SJSA1 (cell line): ENCODE results near the gene CFAP58. TPM values are rescaled to one million over a fixed set of nuclear protein-coding genes. Genes with fewer than 3 reads are reported as not detected.
A peak's percentile ranks its signal among the peaks of the same experiment; 100 is the strongest.

Source experiments
- DNase-seq, 2 experiments: peaks; one replicate each; pipeline ENCODE4 v3.0.0-alpha.2; 2015 to 2020; ENCODE audit warnings: low spot score in 2 of 2, low read depth in 1 of 2
- H3K27ac ChIP-seq: fragments of 250-450 bp; sonication (Bioruptor Pico); 2 replicates; pipeline ENCODE4 v1.5.1; 2020; ENCODE audit warnings: mild to moderate bottlenecking, moderate library complexity
- H3K27me3 ChIP-seq: fragments of 250-450 bp; sonication (Bioruptor Pico); replicated peaks from 2 replicates; pipeline ENCODE4 v1.5.1; 2020; ENCODE audit warnings: mild to moderate bottlenecking, moderate library complexity
- H3K36me3 ChIP-seq: fragments of 250-450 bp; sonication (Bioruptor Pico); 2 replicates; pipeline ENCODE4 v1.5.1; 2020; ENCODE audit warnings: mild to moderate bottlenecking
- H3K4me1 ChIP-seq: fragments of 250-450 bp; sonication (Bioruptor Pico); replicated peaks from 2 replicates; pipeline ENCODE4 v1.6.1; 2021; ENCODE audit warnings: mild to moderate bottlenecking
- H3K4me3 ChIP-seq: fragments of 250-450 bp; sonication (Bioruptor Pico); 2 replicates; pipeline ENCODE4 v1.5.1; 2020; ENCODE audit warnings: mild to moderate bottlenecking
- H3K9me3 ChIP-seq: fragments of 250-450 bp; sonication (Bioruptor Pico); replicated peaks from 2 replicates; pipeline ENCODE4 v1.5.1; 2020; ENCODE audit warnings: mild to moderate bottlenecking
- total RNA-seq: library from RNA; depleted of rRNA; stranded (reverse); fragments of >200 nt; shearing (Covaris generic); gene quantifications from 2 replicates; pipeline ENCODE4 v1.2.3, GENCODE V29; 2014

Gene CFAP58
- total RNA-seq, 1 experiment from 2014 or later = 0.34 TPM

GRCh38 chr10:104334965-104335650 is 18.5 kb upstream of the CFAP58 start:
- peaks cover 21% of the 10 kb centered on the region for H3K36me3 ChIP-seq
- no peaks in the 10 kb centered on the region for H3K9me3 ChIP-seq
- H3K4me3 ChIP-seq = no peak overlapping the region
- H3K27ac ChIP-seq = no peak overlapping the region; the same call in 1 of the 2 replicates
- DNase-seq = no peak
- H3K27me3 ChIP-seq = no peaks in the 10 kb centered on the region
- H3K4me1 ChIP-seq = peaks cover 45% of the 10 kb centered on the region

DNA sequence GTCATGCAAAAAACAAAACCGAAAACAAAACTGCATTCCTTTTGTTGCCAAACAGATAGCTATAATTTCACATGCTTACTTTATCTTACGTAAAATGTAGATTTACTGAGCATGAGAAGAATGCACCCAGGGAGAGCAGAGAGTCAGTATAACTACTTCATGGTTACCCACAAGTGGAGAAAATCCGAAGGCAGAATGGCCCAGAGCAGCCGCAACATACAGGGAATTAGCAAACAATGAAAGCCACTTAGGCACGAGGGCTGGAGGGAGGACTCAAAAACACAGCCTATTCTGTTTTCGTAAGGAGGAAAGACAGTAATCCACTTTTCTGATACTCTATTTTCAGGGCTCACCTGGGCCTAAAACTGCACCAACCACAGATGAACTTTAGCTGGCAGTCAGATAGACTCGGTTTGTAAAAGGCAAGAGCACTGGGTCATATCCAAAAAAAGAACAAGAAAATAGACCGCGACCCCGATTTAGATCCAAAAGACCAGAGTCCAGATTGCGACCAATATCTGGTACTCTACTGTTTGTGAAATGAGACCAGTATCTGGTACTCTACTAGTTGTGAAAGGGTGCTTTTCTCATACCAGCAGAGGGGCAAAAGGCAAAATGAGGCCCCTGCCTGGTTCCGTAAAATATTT is 16.7 kb upstream of the CFAP58 start:
- Histone ChIP-seq H3K27ac (peak overlapping the region; percentile 97), H3K9me3 (no peaks in the 10 kb centered on the region), H3K4me1 (peaks cover 29% of the 10 kb centered on the region), H3K36me3 (peaks cover 21% of the 10 kb centered on the region), H3K4me3 (peak overlapping the region; percentile 87), H3K27me3 (no peaks in the 10 kb centered on the region)
- DNase-seq = peak in 1 of 2 experiments; percentile 66

DNA sequence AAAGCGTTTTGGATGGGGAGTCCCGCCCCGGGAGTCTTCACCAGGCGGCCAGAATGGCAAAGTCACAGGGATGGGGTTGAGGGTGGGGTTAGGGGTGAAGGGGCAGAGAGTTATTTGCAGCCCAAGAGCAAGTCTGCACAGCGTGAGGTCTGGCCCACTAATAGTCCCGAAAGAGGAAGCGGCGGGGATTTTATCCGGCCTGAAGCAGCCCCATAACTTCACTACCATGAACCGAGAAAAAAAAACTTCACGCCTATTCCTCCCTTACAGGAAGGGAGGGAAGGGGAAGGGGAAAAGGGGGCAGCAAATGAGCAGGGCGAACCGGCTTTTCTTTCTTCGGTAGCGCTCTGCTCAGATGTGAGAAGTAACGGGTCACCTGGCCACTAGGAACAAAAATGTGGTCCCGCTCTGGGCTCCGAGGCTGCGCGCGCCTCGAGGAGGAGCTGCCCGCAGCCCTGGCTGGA is 16.1 kb upstream of the CFAP58 start:
- H3K4me3 ChIP-seq = peak overlapping the region; percentile 87
- H3K4me1 ChIP-seq = peaks cover 23% of the 10 kb centered on the region
- H3K36me3 ChIP-seq = peaks cover 21% of the 10 kb centered on the region
- H3K9me3 ChIP-seq = no peaks in the 10 kb centered on the region
- no peaks in the 10 kb centered on the region for H3K27me3 ChIP-seq
- H3K27ac ChIP-seq = peak overlapping the region; percentile 97
- DNase-seq = no peak

GRCh38 chr10:104337985-104338735 is 15.5 kb upstream of the CFAP58 start, which contains the start of gene ITPRIP:
Gene ITPRIP, minus strand, starts transcription at chr10:104338465. Its CDS starts 22,414 bp downstream, at chr10:104316051.
- Histone ChIP-seq H3K9me3 (no peaks in the 10 kb centered on the region), H3K27me3 (no peaks in the 10 kb centered on the region), H3K27ac (peak within 1 kb of the TSS; percentile 97), H3K36me3 (peaks cover 20% of the 10 kb centered on the region), H3K4me3 (peak within 1 kb of the TSS; percentile 87), H3K4me1 (peaks cover 17% of the 10 kb centered on the region)
- peak; percentile 79 to 93 for DNase-seq

DNA sequence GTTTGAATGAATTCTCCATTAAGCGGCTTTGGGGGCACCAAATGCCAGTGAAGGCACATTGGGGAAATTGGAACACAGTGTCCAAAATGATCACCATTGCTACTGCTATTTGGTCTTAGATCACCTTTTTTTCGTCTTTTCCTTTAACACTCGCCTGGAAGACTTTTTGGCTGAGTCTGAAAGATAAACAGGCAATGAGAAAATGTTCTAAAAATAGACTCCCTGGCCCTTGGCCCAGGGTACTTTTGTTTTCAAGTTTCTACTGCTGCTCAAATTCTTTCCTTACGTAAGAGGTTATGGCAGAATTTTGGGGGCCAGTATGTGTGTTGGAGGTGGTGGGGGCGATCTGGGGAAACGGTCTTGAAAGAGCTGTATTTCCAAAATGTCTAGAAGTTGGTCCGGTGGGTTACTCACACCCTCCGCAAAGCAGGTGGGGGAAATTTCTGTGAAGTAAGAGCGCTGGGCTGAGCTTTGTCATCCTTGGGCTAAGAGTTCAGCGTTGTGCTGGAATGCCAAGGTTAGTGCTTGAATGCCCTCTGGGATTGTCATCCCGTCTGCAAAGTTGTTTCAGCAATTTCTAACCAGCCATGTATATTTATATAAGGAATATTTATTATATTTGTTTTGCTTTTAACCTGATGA is 14.0 kb upstream of the CFAP58 start:
- Histone ChIP-seq H3K4me3 (peak overlapping the region; percentile 87), H3K9me3 (no peaks in the 10 kb centered on the region), H3K4me1 (peaks cover 17% of the 10 kb centered on the region), H3K36me3 (peaks cover 12% of the 10 kb centered on the region), H3K27me3 (no peaks in the 10 kb centered on the region), H3K27ac (peak overlapping the region; percentile 97)
- peak; percentile 52 to 70 for DNase-seq

- Histone ChIP-seq H3K27me3 (no peaks in the 10 kb centered on the region), H3K4me3 (peak overlapping the region; percentile 87; the same call in 1 of the 2 replicates), H3K36me3 (peaks cover 6% of the 10 kb centered on the region), H3K9me3 (no peaks in the 10 kb centered on the region), H3K27ac (peak overlapping the region; percentile 97), H3K4me1 (peaks cover 17% of the 10 kb centered on the region)
- DNase-seq = no peak
Measured at GRCh38 chr10:104340111-104340526, 13.5 kb upstream of the CFAP58 start.

DNA sequence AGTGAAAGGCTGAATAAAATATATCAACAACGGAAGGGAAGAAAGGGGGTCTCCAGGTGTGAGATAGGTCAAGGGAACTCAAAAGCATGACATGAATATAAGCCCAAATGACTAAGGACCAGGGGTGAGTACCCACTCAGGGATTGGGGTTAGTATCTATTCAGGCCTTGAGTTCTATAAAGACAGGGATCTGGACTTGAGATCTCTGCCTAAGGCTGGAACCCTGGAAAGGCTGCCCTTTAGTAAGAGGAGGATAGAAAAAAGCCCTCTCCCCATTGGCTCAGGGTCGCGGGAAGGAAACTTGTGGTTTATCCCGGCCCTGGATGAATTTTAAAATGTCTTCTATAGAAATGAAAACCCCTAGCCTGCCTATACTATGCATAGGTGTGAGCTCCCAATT is 13.0 kb upstream of the CFAP58 start:
- H3K36me3 ChIP-seq = peaks cover 5% of the 10 kb centered on the region
- DNase-seq = no peak
- no peak overlapping the region for H3K4me3 ChIP-seq
- no peaks in the 10 kb centered on the region for H3K9me3 ChIP-seq
- no peak overlapping the region for H3K27ac ChIP-seq
- H3K27me3 ChIP-seq = no peaks in the 10 kb centered on the region
- H3K4me1 ChIP-seq = peaks cover 17% of the 10 kb centered on the region

- Histone ChIP-seq H3K36me3 (peaks cover 2% of the 10 kb centered on the region), H3K27ac (no peak overlapping the region), H3K9me3 (no peaks in the 10 kb centered on the region), H3K27me3 (no peaks in the 10 kb centered on the region), H3K4me1 (peaks cover 14% of the 10 kb centered on the region), H3K4me3 (no peak overlapping the region)
- no peak for DNase-seq
Measured at GRCh38 chr10:104342941-104343411, 10.7 kb upstream of the CFAP58 start.

DNA sequence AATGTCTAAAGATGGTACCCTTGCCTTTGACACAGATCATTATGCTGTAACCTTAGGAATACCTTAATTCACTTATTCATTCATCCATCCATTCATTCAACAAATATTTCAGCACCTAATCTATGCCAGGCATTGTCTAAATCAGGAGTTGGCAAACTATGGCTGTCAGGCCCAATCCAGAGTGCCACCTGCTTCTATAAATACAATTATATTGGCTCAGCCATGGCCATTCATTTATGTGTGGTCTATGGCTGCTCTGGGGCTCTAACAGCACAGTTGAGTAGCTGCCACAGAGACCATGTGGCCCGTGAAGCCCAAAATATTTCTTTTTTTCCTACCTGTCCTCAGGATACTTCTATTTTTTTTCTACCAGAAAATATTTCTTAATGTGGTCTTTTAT is 9.4 kb upstream of the CFAP58 start:
- no peaks in the 10 kb centered on the region for H3K36me3 ChIP-seq
- no peaks in the 10 kb centered on the region for H3K27me3 ChIP-seq
- H3K4me1 ChIP-seq = peaks cover 11% of the 10 kb centered on the region
- no peak overlapping the region for H3K4me3 ChIP-seq
- no peak overlapping the region for H3K27ac ChIP-seq
- DNase-seq = no peak
- no peaks in the 10 kb centered on the region for H3K9me3 ChIP-seq

DNA sequence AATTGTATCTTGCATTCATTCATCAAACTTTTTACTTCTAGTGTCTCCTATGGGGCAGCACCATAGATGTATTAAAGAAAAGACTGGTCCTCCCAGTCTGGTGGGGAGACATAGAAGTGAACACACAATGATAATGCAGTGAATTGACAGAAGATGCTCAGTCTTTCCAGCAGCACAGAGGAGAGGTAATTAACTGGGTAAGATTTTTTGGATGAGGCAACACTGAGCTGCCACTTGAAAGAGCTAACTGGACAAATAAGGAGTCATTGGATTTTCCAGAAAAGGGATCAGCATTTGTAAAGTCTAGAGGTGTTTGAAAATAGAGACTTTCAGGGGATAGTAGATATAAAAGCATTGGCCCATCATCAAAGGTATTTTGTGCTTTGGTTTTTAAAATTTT is 8.1 kb upstream of the CFAP58 start:
- H3K4me1 ChIP-seq = peaks cover 2% of the 10 kb centered on the region
- no peaks in the 10 kb centered on the region for H3K27me3 ChIP-seq
- no peaks in the 10 kb centered on the region for H3K36me3 ChIP-seq
- H3K27ac ChIP-seq = no peak overlapping the region
- H3K4me3 ChIP-seq = no peak overlapping the region
- no peak for DNase-seq
- no peaks in the 10 kb centered on the region for H3K9me3 ChIP-seq

- Histone ChIP-seq H3K36me3 (no peaks in the 10 kb centered on the region), H3K4me1 (peaks cover 6% of the 10 kb centered on the region), H3K27me3 (no peaks in the 10 kb centered on the region), H3K27ac (no peak overlapping the region), H3K9me3 (no peaks in the 10 kb centered on the region), H3K4me3 (no peak overlapping the region)
- DNase-seq = no peak
Measured at GRCh38 chr10:104345941-104346340, 7.7 kb upstream of the CFAP58 start.

GRCh38 chr10:104347295-104348045 is 6.2 kb upstream of the CFAP58 start:
- no peaks in the 10 kb centered on the region for H3K9me3 ChIP-seq
- no peak overlapping the region for H3K27ac ChIP-seq
- no peaks in the 10 kb centered on the region for H3K36me3 ChIP-seq
- DNase-seq = no peak
- H3K27me3 ChIP-seq = no peaks in the 10 kb centered on the region
- no peak overlapping the region for H3K4me3 ChIP-seq
- H3K4me1 ChIP-seq = peaks cover 15% of the 10 kb centered on the region

GRCh38 chr10:104348601-104349000 is 5.0 kb upstream of the CFAP58 start:
- Histone ChIP-seq H3K36me3 (no peaks in the 10 kb centered on the region), H3K4me1 (peaks cover 20% of the 10 kb centered on the region), H3K4me3 (no peak overlapping the region), H3K27me3 (no peaks in the 10 kb centered on the region), H3K27ac (no peak overlapping the region), H3K9me3 (no peaks in the 10 kb centered on the region)
- DNase-seq = no peak
